Fibroblast of skin of left quadriceps (primary cell): Measurements from ENCODE around the gene TOX3.

ENCODE experiments used
- DNase-seq, 2 experiments: peaks; one replicate each; pipeline ENCODE4 v3.0.0-alpha.2; 2013; ENCODE audit warnings: low read depth in 2 of 2

TOX3 gene

DNA sequence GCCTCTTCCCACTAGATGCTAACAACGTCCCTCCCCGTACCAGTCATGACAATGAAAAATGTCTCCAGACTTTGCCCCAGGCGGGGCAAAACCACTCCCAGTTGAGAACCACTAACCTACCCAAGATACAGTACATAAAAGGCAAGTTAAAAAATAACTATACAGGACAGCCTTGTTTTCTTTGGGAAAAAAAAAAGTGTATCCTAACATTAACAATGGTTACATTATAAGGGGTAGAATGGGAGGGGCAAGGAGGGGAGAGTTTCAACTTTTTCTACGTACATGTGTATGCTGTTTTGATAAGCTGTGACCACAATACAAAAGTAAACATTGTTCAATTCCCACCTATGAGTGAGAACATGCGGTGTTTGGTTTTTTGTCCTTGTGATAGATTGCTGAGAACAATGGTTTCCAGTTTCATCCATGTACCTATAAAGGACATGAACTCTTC lies 94.9 kb downstream of the TOX3 start:
- no peak for DNase-seq

DNA sequence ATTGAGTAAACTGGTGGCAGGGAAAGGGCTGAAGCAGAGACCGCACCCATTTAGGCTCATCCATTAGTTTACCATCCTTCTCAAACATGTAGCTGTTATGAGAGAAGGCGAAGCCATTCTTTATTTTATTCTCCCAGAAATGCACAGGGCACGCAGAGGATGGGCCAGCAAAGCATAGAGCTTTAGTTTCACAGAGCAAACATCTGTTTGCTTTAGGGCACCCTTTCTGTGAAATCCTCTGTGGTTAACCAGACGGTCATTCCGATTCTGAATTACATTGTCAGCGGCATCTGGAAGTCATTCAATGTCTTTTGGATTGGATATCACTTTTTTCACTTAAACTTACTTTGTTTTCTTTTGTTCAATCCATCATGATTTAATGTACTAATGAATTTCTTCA lies 96.0 kb downstream of the TOX3 start:
- DNase-seq = no peak

DNA sequence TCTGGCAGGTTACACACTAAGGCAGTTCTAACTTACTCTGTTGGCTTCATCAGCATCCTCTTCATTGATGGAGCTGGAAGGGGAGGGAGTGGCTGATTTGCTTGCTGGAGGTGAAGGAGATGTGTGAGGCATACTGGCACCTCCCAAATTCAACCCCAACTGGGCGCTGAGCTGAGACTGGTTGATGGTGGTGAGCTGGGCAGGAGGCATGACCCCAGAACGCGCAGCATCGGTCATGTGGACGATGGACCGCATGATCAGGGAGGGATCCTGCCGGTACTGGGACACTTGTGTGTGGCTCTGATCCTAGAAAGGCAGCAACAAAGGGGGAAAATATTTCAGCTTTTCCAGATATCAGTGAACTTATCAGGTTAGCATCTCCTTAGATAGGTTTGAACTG lies 96.7 kb downstream of the TOX3 start:
- no peak for DNase-seq

DNA sequence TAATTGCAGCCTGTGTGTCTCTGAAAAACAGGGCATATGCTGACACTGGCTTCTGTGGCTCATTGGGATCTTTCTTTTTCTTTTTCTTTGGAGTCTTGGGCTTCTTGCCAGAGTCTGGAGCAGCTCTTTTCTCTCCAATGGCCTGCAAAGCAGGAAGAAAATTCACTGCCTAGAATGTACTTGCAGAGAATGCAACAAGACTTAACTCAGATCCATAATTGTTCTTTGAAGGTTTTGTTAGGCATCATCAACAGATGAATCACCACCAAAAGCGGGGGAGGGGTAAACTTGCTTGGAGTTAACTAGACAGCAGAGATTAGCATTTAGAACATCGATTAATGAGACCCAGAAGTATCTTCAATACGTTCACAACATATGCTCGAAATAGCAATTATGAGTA lies 100.9 kb downstream of the TOX3 start:
- DNase-seq = peak; percentile 12 to 18

DNA sequence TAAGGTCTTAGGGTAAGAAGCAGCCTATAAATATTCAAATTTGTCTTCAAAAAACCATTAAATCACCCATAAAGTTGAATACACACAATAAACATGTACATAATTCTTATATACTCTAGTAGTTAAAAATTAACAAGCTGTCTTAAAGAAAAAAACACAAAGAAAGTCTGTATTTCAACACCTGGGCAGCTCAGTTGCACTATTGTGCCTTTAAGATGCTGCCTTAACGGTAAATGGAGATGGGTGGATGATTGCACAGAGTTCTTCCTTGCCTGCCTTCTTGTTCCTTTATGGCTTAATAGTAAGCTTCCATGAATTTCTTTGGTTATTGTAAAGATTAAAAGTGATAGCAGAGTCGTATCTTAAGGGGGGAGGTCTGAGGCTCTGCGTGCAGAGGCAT lies 105.1 kb downstream of the TOX3 start:
- DNase-seq = no peak

DNA sequence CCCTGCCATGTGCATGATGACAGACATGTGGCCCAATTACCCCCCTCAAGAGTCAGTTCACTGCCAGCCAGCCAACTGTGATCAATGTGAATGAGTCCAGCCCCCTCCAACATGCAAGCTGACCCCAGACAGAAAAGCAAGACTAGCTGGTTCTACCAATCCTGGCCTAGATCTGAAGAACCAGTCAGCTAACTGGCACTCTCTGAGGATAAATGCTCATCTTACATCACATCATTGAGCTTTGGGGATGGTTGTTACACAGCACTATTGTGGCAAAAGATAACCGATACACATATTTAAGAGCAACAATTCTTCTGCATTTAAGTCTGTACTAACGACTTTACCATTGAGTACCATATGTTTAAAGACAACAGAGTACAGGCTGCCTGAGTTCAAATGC lies 106.7 kb downstream of the TOX3 start:
- no peak for DNase-seq

DNA sequence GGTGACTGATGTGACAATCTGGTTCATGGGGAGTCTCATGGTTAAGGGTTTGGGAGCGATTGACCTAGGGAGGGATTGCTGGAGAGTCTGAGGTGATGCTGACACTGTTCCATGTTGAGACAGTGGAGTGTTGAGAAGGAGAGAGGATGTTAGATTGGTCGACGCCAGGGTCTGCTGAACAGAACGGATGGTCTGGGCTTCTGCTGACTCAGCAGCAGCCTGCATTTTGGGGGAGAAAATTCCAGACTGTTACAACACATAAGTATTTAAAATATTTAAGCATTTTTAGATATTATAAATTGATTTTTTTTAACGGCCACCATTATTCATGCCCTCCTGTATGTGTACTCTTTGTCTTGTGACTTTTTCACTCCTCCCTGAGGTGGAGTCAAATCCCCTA lies 107.2 kb downstream of the TOX3 start:
- DNase-seq = no peak

DNA sequence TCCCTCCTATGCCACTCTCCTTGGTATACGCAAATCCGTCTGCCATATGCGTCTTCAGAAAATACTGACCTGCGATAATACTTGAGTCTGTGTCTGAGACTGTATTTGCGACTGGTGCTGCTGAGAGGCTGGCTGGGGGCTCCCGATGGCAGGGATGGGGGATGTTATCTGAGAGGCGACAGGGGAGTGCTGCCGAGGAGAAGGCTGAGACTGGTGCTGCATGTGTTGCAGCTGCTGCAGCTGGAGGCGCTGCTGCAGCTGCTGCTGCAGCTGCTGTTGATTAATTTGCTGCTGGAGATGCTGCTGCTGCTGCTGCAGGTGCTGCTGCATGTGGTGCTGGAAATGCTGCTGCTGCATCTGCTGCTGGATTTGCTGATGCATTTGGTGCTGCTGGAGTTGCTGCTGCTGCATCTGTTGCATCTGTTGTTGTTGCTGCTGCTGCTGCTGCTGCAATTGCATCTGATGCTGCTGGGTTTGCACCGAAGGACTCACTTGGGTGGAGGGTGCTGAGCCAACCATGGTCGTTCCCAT lies 107.7 kb downstream of the TOX3 start:
- DNase-seq = no peak

DNA sequence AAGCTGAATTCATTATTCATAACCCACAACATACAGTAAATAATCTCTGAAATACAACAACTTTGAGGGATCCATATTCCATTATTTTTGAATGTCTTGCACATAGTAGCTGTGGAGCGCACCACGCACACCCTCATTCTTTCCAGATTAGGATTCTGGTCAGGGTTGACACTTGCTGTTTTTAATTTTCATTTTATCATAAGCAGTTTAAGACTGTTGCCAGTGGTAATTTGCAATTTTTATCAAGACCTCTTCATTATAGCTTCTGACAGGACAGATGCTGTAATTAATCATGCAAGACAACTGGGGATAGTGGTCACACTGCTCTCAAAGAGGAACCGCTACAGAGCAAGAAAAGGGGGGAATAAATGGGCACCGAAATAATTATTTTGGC lies 109.7 kb downstream of the TOX3 start:
- DNase-seq = no peak

DNA sequence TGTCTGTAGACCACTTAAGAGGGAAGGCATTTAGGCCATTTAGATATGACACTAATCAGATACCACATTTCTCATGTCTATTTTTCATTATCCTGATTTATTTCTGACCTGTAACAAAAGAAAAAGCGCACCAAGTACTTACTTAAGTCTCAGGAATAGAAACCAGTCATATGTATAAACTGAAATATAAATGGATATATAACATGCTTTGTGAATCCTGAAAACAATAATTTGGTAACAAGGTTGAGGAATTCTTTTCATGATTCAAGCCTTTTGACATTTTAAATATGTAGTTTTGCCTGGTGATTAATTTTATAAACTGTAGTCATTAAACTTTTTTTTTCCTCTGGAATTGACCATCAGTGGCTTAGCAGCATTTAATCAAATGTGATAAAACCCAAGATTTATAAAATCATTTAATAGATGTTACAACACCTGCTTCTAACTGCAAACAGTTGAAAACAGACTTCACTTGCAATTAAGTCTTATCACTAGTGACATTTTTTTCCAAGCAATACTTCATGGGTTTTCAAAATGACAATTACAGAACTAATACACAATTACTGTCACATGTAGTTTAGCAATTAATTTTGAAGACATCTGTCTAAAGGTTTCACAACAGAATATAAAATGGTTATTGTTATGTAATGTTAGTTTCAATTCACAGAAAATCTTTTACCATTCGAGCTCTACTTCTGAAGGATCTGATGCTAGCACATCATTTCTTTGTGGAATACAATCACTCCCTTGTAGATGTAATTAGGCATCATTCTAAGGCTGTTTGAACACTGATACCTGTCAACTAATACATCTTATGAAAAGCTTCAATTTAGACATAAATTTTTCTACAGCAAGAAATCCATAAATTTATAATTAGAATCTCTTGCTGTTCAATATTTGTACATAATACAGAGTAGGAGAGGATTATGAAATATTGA lies 110.3 kb downstream of the TOX3 start:
- no peak for DNase-seq

DNA sequence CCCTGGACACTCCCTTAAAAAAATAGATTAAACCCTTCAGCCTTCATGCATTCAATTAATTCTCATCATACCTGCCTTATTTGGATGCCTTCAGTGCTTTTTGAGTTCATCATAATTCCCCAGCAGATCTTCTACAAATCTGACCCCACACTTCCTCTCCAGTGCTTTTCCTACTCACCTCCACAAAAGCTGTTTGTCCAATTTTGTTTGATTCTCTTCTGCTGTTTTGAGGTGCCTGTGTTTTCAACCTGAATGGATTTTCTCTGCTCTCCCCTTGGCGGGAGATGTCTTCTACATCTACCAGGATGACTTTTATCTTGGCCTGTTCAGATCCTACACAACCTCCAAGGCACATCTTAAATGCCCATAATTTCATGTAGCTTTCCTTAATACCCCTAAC lies 112.7 kb downstream of the TOX3 start:
- DNase-seq = no peak

DNA sequence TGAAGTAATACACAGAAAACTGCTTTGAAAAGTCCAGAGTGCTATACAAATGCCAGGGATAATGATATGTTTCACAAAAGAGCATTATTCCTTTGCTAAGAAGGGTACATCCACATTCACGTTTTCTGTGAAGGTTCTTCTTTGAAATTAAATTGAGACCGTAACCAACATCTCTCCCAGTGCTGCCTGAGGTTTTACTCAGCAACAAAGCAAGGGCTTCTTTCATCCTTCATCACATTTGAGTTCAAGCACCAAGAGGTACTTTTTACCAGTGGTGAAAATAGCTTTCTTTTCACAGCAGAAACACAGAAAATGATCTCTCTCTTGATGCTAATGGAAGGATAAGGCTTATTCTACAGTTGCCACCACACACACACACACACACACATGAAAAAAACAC lies 113.3 kb downstream of the TOX3 start:
- no peak for DNase-seq

DNA sequence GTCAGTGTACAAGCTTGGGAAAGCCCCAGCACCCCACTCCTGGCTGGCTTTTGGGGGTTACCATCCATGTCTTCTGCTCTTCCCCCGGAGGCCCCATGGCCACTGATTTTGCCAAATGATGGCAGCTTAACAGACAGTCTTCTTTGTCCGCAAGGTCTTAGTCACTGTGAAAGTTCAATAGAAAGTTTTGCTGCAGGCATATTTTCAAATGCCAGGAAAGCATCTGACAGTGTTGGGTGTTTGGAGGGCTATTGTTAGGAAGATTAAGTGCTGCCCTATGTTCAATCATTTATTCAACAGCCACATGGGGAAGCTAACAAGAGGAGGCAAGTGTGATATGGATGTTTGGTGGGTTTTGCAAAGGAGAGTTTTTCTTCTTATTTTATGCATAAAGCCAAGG lies 122.4 kb downstream of the TOX3 start:
- DNase-seq = no peak

DNA sequence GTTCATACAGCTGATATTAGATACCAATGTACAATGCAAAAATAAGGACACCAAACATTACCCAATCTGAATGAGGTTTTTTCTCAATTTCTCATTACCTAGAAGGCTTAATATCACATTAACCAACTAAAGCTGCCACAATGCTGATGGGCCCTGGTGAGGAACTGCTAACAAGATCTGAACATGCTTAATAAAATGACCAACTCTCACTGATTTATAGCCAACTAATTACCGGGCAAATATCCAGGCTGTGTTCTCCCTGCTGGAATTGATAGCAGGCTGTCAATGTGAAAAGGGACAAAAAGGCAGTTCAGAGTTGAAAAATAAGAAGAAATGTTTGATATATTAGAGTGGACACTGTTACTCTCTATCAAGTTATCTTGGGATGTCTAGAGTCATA lies 124.6 kb downstream of the TOX3 start:
- no peak for DNase-seq

DNA sequence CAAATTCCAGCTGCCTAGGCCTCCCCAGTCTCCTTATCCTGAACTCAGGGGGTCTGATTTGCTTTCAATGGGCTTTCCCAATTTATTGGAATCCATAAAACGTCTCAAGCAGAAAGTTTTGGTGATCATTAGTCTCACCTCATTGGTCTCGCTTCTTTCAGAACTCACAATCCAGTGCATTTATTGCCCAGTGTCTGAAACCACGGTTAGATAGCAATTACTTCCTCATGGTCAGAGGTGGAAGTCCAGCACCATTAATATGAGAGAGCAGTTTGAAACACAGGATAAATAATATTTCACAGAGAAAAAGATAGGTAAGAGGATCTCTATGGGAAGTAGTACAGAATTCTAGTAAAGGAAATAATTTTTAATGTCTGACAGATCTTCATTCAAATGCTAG lies 128.7 kb downstream of the TOX3 start:
- DNase-seq = no peak

DNA sequence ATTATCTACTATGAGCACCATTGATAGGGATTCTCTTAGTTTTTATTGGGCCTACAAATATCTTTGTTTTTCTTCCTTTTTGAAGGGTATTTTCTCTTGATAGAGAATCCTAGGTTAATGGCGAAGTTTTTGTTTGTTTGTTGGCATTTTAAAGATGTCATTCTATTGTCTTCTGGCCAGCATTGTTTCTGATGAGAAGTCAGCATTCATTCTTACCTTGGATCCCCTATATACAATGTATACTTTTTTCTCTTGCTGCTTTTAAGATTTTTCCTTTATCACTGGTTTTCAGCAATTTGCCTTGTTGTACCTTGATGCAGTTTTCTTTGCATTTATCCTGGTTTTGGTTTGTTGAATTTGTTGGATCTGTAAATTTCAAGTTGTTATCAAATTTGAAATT lies 130.1 kb downstream of the TOX3 start:
- DNase-seq = no peak

DNA sequence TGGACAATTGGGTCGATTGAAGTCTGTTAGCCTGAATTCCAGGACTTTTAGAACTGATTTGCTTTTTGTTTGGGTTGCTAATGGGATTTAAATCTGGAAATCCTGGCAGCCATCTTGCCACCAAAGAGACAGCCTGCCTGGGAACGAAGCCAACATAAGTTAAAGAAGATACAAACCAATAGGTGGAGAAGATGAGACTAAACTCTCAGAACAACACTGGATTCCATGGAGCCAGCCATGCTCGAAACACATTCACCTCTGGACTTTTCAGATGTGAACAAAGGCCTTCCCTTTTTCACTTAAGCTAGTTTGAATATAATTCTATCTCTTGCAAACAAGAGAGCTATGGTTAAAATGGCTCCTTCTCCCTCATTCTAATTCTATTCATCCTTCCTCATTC lies 135.9 kb downstream of the TOX3 start:
- DNase-seq = no peak

DNA sequence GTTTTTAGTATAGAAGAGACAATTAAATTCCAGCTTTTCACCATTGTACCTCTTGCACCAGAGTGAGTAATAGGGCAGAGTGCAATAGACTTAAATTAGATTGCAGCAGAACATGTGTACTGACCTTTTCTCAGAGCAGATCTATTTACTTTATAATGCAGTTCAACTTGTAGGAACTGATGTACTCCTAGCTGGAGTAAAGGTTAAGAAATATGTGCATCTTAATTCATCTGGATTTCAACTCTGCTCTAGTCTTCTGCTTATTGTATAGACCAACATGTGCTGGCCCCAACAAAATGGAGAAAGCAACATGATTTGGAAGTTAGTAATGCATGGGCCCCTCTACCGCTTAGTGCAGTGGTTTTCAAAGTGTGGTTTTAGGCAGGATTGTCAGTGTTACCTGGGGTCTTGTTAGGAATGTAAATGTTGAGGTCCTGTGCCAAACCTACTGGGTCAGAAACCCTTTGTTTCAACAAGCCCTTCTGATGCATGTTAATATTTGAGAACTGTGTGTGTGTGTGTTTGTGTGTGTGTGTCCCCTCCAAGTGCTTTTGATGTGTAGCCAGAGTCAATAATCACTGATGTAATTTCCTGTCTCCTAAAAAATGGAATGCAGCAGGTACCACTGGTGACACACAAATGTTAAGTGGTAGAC lies 138.6 kb downstream of the TOX3 start:
- no peak for DNase-seq

DNA sequence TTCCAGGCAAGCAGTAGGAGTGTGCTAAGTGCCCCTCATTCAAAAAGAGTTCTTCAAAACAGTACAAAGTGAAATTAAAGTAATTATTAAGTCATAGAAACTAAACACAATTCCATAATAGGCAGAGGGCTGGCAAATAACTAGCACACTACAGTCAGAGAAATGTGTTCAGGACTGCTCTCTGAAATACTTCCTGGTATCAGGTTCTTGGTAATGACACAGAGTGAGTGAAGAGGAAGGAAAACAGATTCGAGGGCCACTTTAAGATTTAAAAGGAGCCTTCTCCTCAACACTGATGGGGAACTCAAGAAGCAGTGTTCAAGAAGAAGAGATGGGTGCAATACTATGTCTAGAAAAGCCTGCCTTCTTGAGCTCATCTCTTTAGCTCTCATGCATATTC lies 139.2 kb downstream of the TOX3 start:
- no peak for DNase-seq

DNA sequence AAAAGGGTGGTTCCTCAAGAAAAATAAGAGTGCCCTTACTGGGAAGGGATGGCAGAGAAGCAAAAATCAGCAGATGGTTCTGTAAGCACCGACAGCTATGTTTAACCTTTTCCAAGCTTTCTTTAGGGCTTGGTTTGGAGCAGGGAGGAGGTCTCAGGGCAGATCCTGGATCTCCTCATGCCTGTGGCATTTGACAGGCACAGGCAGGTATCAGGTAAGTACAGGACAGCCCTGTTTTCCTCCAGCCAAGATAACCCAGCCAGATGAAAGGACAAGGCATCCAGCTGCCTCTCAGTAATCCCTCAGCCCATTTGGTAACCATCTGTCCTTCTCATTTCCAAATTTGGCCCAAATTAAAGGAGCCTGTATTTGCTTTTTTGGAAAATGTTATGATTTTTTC lies 141.5 kb downstream of the TOX3 start:
- DNase-seq = no peak

DNA sequence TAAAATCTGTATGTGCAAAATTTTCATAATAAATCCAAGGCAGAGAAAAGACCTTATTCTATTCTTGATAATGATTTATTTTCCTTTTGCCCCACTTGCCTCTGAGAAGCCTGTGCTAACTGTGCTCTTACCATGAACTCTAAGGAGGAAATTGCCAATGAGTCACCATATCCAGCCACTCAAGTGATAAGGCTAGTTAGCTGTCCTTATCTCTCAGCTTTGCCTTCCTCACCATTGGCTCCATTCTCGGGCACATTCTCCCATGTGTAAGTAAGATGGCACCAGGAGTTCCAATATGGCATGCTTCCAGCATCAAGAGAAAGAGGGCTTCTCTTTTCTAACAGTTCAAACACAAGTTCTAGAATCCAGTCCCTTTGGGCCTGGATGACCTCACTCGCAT lies 142.4 kb downstream of the TOX3 start:
- no peak for DNase-seq

DNA sequence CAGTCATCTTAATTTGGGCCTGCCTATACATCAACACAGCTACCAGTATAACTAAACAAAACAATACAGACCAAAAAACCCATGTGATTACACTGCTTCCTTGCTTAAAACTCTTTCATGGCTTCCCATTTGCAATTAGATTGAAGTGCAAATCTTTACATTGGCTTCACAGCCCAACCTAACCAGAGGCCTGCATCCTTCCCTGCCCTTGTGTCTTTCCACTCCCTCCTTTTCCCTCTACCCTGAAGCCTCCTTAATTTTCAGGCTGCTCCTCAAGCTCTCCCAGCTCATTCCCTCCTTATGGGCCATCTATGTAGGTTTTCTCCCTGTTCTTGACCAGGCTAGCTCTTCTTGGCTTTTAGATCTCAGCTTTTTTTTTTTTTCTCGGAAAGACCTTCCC lies 147.8 kb downstream of the TOX3 start:
- DNase-seq = no peak

DNA sequence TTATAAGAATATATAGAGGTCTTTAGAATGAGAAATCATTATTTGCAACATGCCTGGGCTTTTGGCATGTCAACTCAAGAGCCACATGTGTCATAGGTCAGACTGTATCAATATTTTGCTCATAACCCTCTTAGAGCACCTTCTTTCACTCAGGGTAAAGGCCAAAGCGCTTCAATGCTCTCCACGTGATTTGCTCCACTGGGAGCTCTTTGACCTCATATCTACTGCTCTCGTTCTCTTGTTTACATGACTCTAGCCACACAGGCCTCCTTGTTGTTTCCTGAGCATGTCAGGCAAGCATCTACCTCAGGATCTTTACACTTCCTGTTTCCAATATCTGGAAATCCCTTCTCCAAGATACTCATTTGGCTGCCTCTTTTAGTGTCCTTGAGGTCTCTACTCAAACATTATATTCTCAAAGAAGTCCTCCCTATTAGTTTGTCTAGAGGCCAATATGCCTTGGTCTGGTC lies 148.4 kb downstream of the TOX3 start:
- DNase-seq = no peak
